Measurements from ENCODE around the gene DNAJC11.

DNAJC11 gene

GRCh38 chr1:6738987-6739676, 37.5 kb upstream of the DNAJC11 start:
- H3K4me1 ChIP-seq (ENCODE audit: control insufficient read depth in 1 of 2, insufficient read depth in 1 of 2, low read depth in 1 of 2, low read length in 1 of 2) = peaks cover 0 to 10% of the 10 kb centered on the region in 2 experiments

GRCh38 chr1:6732942-6733341, 31.3 kb upstream of the DNAJC11 start:
- H3K27me3 ChIP-seq = peaks cover 23% of the 10 kb centered on the region
- no peaks in the 10 kb centered on the region for H3K4me1 ChIP-seq (ENCODE audit: control insufficient read depth in 1 of 2, insufficient read depth in 1 of 2, low read depth in 1 of 2, low read length in 1 of 2)
- no peaks in the 10 kb centered on the region for H3K36me3 ChIP-seq
- no peaks in the 10 kb centered on the region for H3K9me3 ChIP-seq
- no peak for TF ChIP-seq CTCF (IDR thresholded peaks at IDR 0.05)
- H3K4me3 ChIP-seq (ENCODE audit: low read depth in 1 of 2, low read length in 1 of 2) = no peak overlapping the region
- H3K27ac ChIP-seq = no peak overlapping the region

More at GRCh38 chr1:6738987-6739676, 37.5 kb upstream of the DNAJC11 start:
- Histone ChIP-seq H3K27ac (no peak overlapping the region), H3K4me3 (ENCODE audit: low read depth in 1 of 2, low read length in 1 of 2) (no peak overlapping the region), H3K27me3 (peaks cover 16% of the 10 kb centered on the region), H3K9me3 (no peaks in the 10 kb centered on the region), H3K36me3 (no peaks in the 10 kb centered on the region)
- no peak for TF ChIP-seq CTCF (IDR thresholded peaks at IDR 0.05)

DNA sequence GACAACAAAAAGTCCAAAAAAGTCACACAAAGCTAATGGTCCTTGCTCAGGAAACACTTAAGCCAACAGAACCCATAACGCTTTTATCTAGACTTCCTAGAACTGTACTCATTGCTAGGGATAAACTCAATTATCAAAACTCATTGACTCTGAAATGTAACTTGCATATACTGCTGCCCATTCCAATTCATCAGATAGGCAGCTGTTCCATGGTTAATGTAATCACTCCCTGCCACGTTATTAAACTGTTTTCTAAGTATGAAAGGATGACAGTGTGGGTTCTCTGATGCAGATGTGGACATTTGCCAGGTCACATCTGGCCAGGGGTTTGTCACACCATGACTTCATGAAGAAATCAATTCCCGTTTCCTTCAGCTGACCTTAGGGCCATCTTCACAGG, 30.3 kb upstream of the DNAJC11 start:
- Histone ChIP-seq H3K9me3 (no peaks in the 10 kb centered on the region), H3K27ac (no peak overlapping the region), H3K4me3 (ENCODE audit: low read depth in 1 of 2, low read length in 1 of 2) (no peak overlapping the region), H3K36me3 (no peaks in the 10 kb centered on the region), H3K27me3 (peaks cover 23% of the 10 kb centered on the region), H3K4me1 (ENCODE audit: control insufficient read depth in 1 of 2, insufficient read depth in 1 of 2, low read depth in 1 of 2, low read length in 1 of 2) (no peaks in the 10 kb centered on the region)
- no peak for TF ChIP-seq CTCF (IDR thresholded peaks at IDR 0.05)

DNA sequence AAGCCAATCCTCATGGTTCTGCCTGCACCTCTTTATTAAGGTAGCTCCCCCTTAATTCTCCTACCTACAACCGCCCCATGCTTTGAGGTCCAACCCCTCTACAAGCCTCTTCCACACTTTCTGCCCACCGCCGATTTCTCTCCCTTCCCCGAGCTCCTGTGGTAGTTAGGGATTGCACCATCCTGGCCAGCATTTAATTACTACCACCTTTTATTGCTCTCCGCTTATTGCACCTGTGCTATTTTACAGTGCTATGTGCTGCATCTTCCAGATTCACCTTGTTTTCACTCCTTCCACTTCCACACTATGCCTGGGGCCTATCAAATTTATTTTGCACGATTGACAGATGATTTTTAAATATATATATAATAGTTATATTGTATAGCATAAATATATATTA, 29.3 kb upstream of the DNAJC11 start:
- Histone ChIP-seq H3K4me3 (ENCODE audit: low read depth in 1 of 2, low read length in 1 of 2) (no peak overlapping the region), H3K27ac (no peak overlapping the region), H3K9me3 (no peaks in the 10 kb centered on the region), H3K27me3 (peaks cover 23% of the 10 kb centered on the region), H3K4me1 (ENCODE audit: control insufficient read depth in 1 of 2, insufficient read depth in 1 of 2, low read depth in 1 of 2, low read length in 1 of 2) (no peaks in the 10 kb centered on the region), H3K36me3 (no peaks in the 10 kb centered on the region)
- no peak for TF ChIP-seq CTCF (IDR thresholded peaks at IDR 0.05)

DNA sequence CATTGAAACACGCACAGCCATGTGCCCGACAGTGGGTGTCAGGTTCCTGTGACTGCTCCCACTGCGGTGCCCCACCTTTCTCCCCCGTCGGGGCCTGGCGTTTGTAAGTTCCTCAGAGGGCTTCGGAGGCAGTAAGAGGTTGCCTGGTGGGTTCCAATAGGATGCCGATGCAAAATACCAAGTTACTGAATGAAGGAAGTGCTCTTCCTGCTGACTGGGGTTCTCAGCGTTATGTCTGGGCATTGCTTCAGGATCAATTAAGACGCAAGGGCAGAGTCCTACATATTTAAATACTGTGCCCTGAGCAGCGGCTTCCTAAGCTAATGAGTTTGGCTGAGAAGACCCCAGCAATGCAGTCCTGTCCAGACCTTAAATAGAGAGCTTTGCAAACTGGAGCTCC, 28.9 kb upstream of the DNAJC11 start:
- no peaks in the 10 kb centered on the region for H3K9me3 ChIP-seq
- no peak overlapping the region for H3K4me3 ChIP-seq (ENCODE audit: low read depth in 1 of 2, low read length in 1 of 2)
- no peaks in the 10 kb centered on the region for H3K36me3 ChIP-seq
- H3K4me1 ChIP-seq (ENCODE audit: control insufficient read depth in 1 of 2, insufficient read depth in 1 of 2, low read depth in 1 of 2, low read length in 1 of 2) = no peaks in the 10 kb centered on the region
- H3K27ac ChIP-seq = no peak overlapping the region
- no peak for TF ChIP-seq CTCF (IDR thresholded peaks at IDR 0.05)
- peaks cover 19% of the 10 kb centered on the region for H3K27me3 ChIP-seq
